Stimulated activated CD8-positive, alpha-beta memory T cell treated with anti-CD3 and anti-CD28 coated beads, Interleukin-4, amount 100 ng/mL, for 1 hour (primary cell): ENCODE data around the gene KIAA1549.

ENCODE experiments used
- DNase-seq, 2 donors: peaks; one replicate each; pipeline ENCODE4 v3.0.0-alpha.2; 2020; ENCODE audit warnings: low read depth in 2 of 2, low spot score in 1 of 2

Gene KIAA1549

GRCh38 chr7:138975343-138976104 lies 5.7 kb downstream of the KIAA1549 start:
- no peak for DNase-seq

- DNase-seq, result no peak
Observed at GRCh38 chr7:138974675-138975292, 6.4 kb downstream of the KIAA1549 start.

GRCh38 chr7:138974103-138974502 lies 7.1 kb downstream of the KIAA1549 start:
- DNase-seq, result no peak

DNA sequence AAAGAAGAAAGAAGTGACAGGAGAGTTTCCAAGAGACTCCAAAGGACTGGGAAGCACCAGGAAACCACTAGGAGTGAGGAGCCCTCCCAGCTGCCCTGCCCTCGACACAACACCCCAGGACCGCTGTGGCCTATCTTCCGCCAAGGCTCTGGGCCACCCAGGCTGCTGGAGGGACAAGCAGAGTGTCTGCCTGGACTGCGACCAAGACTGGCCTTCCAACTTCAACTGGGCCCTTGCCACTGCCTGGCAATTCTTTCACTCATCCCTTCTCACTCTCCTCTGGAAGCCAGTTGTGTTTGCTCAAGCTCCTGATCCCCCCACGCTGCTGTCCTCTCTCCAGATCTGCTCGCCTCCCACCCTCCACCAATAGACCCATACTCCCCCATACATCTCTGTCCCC lies 10.2 kb downstream of the KIAA1549 start:
- no peak for DNase-seq

DNA sequence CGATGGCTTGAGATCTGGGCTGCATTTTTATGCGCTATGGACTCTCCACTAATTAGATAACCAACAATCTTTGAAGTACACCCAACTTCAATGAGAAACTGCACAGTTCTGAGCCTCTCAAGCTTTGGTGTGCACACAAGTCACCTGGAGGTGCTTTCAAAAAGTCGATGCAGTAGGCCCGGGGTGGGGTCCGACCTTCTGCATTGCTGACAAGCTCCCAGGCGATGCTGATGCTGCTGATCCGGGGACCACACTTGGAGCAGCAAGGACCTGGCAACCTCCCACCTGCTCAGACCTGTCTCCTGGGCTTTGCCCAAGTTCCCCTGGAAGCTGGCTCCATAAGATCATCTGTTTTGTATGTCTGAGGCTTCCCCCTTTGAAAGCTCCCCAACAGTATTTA lies 10.7 kb downstream of the KIAA1549 start:
- DNase-seq, result no peak

GRCh38 chr7:138967159-138967558 lies 14.0 kb downstream of the KIAA1549 start:
- no peak for DNase-seq

- DNase-seq, result no peak
Observed at GRCh38 chr7:138964624-138965436, 16.4 kb downstream of the KIAA1549 start.

DNA sequence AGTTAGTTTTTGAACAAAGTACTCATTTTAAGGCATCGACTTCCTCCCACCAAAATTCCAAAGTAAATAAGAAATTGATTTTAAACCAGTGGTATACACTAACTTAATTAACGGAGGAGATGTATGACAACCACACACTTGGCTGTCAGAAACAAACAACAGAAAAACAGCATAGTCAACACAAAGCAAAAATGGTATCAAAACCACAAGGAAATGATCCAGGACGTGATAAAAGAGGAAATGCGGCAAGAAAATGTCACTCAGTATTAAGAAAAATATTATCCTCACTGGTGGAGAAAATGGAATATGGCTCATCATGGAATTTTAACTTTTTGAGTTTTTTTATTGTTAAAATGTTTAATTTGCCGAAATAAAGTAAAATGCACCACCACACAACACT lies 17.5 kb downstream of the KIAA1549 start:
- no peak for DNase-seq

- DNase-seq, result no peak
Observed at GRCh38 chr7:138962561-138963270, 18.5 kb downstream of the KIAA1549 start.

DNA sequence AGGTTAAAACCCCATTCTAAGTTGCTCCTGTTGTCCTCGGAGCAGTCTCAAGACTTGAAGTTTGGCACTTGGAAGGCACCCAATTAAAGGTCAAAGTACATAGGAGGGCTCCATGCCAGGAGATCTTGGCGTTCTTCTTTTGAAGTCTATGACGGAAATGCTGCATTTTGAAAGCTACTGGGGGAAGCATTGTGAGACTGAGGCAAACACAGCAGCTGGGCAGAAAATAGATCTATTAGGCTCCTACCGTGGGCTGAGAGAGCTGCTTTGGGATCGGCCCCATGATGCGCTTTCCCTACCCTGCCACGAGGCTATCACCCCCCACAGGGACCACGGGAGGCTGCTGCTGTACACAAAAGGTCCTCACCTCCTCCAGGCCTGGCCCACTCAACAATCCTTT lies 20.0 kb downstream of the KIAA1549 start:
- DNase-seq, result no peak

DNA sequence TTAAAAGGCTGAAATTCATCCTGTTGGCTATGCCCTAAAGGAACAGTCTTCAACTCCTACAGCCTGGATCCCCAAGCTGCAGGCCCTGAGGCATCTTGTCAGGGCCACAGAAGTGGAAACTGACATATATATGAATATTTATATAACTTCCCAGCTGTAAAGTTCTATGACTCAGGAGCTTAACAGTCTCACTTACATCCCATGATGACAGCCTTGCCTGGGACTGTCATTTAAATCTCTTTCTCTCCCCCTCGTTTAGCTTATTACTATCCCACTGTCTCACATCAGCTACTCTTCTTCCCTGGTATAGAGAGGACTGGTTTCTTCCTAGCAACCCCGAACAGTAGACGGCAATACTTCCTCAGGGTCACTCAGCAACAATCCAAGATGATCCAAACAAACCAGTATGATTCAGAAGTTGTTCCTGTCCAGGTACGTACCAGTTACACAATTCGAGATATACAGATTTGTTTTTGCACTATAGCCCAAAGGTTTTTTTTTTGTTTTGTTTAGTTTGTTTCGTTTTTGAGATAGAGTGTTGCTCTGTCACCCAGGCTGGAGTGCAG lies 22.7 kb downstream of the KIAA1549 start:
- DNase-seq, result no peak

GRCh38 chr7:138957753-138958390 lies 23.3 kb downstream of the KIAA1549 start:
- no peak for DNase-seq

- no peak for DNase-seq
Observed at GRCh38 chr7:138957217-138957616, 24.0 kb downstream of the KIAA1549 start.

DNA sequence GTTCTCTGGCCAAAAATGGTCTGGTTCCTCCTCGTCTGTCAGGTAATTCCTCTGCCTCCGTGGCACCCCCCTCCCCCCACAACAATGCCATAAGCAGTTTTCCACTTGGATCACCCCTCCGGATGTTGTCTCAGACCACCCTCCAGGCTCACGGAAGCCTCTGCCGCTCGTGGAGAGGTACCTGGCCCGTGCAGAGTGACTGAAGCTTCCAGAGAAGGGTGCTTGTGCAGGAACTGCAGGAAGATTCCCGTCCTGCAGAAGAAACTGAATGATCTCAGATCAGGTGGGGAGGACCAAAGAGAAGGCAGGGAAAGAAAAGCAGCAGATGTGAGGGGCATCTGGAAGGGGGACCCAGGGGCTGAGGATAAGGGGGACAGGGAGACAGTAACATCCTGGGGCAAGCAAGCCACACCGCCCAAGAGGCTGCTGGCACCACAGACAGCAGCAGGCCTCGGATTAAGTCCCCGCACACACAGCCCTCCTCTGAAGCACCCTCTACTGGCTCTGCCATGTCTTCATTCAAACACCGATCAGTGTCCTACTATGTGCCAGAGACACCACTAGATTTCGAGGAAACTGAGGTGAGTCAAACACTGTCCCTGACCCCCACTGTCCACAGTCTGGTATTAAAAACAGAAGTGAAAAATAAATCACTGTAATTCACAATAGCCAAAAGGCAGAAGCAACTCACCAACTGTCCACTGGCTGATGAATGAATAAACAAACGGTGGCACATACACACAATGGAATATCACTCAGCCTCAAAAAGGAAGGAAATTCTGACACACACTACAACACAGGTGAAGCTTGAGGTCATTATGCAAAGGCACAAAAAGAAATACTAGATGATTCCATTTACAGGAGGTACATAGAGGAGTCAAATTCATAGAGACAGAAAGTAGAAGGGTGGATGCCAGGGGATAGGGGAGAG lies 26.4 kb downstream of the KIAA1549 start:
- no peak for DNase-seq

DNA sequence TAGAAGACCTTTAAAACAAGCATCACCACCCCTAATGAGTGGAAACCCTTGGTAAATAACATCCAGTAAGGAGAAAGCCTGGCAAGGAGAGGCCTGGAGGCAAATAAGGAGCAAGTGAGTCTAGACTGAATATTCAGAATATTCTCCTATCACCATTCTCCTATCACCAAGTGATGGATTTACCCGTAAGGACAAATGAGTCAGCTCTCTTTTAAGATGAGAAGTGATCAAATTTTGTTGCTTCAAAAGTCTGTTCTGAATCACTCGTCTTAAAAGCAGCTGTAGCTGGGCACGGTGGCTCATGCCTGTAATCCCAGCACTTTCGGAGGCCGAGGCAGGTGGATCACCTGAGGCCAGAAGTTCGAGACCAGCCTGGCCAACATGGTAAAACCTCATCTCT lies 28.4 kb downstream of the KIAA1549 start:
- no peak for DNase-seq

DNA sequence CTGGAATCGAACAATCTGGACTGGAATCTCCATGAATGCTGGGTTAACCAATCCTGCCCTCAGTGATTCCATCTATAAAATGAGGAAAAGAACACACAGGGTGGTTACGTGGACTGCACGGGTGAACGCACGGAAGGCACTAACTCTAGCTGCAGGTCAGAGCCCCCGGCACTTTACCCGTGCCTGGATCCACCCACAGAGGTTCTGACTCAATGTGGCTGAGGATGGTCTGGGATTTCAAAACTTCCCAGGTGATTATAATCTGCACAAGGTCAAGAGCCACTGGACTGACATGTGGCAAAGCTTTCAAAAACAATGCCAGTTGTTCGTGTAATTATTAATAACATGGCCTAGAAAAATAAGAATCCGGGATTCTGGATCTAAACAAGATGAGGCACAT lies 29.2 kb downstream of the KIAA1549 start:
- no peak for DNase-seq

DNA sequence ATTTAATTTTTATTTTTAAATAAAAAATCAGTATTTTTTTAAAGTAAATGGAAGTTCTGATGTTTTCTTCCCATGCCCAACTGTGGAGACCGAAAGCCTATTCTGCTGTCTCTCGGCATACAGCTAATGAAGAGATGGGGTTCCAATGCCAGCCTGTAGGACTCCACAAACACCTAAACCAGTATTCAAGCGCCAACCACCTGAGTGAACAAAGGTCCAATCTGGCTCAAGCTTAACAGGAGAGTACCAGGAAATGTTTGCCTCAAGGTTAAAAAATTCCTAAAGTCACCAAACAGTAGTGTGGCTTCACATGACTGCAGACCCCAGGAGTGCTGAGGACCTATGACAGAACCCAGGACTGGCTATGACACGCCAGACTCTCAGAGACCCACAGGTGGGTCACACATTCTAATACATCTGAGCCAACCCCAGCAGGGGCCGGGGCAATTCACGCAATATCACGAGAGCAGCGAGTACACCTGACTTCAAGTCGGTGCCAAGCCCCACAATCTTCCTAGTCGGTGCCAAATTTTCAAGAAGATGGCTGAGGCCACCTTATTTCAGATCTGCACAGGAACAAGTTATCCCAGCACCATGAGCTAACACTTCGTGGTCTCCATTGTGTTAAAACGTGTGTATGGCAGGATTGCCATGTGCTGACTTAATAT lies 31.6 kb downstream of the KIAA1549 start:
- no peak for DNase-seq

DNA sequence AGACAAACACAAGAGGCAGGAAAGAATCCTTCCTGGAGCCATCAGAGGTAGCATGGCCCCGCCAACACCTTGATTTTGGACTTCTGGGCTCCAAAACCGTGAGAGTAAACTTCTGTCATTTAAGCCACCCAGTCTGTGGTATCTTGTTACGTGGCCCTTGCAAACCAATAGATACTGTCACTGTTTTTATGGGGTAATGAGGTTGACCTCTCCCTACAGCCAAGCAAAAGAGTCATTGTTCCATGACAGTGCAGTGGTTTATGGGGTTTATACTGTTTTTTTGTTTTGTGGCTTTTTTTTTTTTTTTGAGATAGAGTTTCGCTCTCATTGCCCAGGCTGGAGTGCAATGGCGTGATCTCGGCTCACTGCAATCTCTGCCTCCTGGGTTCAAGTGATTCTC lies 32.8 kb downstream of the KIAA1549 start:
- no peak for DNase-seq

GRCh38 chr7:138945821-138946220 lies 35.4 kb downstream of the KIAA1549 start:
- DNase-seq, result no peak
